DOHH2 (cell line): Measurements from ENCODE around the gene ADGRA3.

Source experiments
- H3F3A ChIP-seq: fragments of 200-600 bp; sonication (generic), shearing (Covaris generic); 2 replicates; pipeline ENCODE4 v1.6.0; 2016; ENCODE audit warnings: antibody characterized with exemption, mild to moderate bottlenecking; ENCODE audit not compliant: control insufficient read depth, insufficient read depth
- H3K27ac ChIP-seq: fragments of 200-600 bp; sonication (generic); 2 replicates; pipeline ENCODE4 v1.5.1; 2014; ENCODE audit warnings: low read depth, mild to moderate bottlenecking, low read length, moderate library complexity
- H3K27me3 ChIP-seq: fragments of 200-600 bp; sonication (generic); 2 replicates; pipeline ENCODE4 v1.6.1; 2014; ENCODE audit warnings: mild to moderate bottlenecking, low read length, mixed read lengths; ENCODE audit not compliant: control insufficient read depth
- H3K36me3 ChIP-seq: fragments of 200-600 bp; sonication (generic); 2 replicates; pipeline ENCODE4 v1.6.1; 2014; ENCODE audit warnings: mild to moderate bottlenecking, low read length, moderate library complexity, mixed read lengths; ENCODE audit not compliant: control insufficient read depth
- H3K4me1 ChIP-seq: fragments of 200-600 bp; sonication (generic); 2 replicates; pipeline ENCODE4 v1.6.1; 2014; ENCODE audit warnings: mild to moderate bottlenecking, low read length, mixed read lengths; ENCODE audit not compliant: control insufficient read depth
- H3K4me2 ChIP-seq: fragments of 200-600 bp; sonication (generic); 2 replicates; pipeline ENCODE4 v1.6.0; 2014; ENCODE audit warnings: mild to moderate bottlenecking, low read length, moderate library complexity
- H3K4me3 ChIP-seq: fragments of 200-600 bp; sonication (generic); 2 replicates; pipeline ENCODE4 v1.5.1; 2014; ENCODE audit warnings: mild to moderate bottlenecking, low read length, mixed read lengths
- H3K79me2 ChIP-seq: fragments of 200-600 bp; sonication (generic); 2 replicates; pipeline ENCODE4 v1.6.1; 2014; ENCODE audit warnings: mild to moderate bottlenecking, low read length, mixed read lengths; ENCODE audit not compliant: control insufficient read depth
- H3K9me2 ChIP-seq: fragments of 200-600 bp; sonication (generic); replicated peaks from 2 replicates; pipeline ENCODE4 v1.6.1; 2014; ENCODE audit warnings: mild to moderate bottlenecking, low read length, mixed read lengths; ENCODE audit not compliant: control insufficient read depth
- H3K9me3 ChIP-seq: fragments of 200-600 bp; sonication (generic); 2 replicates; pipeline ENCODE4 v1.6.1; 2014; ENCODE audit warnings: antibody characterized with exemption, low read length, mixed read lengths; ENCODE audit not compliant: control insufficient read depth, insufficient read depth
- H4K20me1 ChIP-seq: fragments of 200-600 bp; sonication (generic); 2 replicates; pipeline ENCODE4 v1.6.0; 2014; ENCODE audit warnings: low read depth, mild to moderate bottlenecking, antibody characterized with exemption, low read length, moderate library complexity; ENCODE audit not compliant: control insufficient read depth, insufficient read depth
- CTCF ChIP-seq: fragments of 200-600 bp; sonication (generic); IDR thresholded peaks from one replicate; pipeline ENCODE4 v1.5.1; 2014; ENCODE audit warnings: antibody characterized with exemption, mild to moderate bottlenecking, low read depth, low read length; ENCODE audit not compliant: poor library complexity, severe bottlenecking
- EZH2phosphoT487 ChIP-seq: fragments of 200-600 bp; sonication (generic); IDR thresholded peaks from 2 replicates; pipeline ENCODE4 v1.6.1; 2017; ENCODE audit warnings: borderline replicate concordance, mild to moderate bottlenecking, antibody characterized with exemption, low read length, moderate library complexity, mixed read lengths

ADGRA3 gene

GRCh38 chr4:22413471-22413870, 102.4 kb downstream of the ADGRA3 start:
- H4K20me1 ChIP-seq: no peaks in the 10 kb centered on the region
- H3K27ac ChIP-seq: no peak overlapping the region
- no peaks in the 10 kb centered on the region for H3K36me3 ChIP-seq
- TF ChIP-seq CTCF (no peak), EZH2phosphoT487 (no peak)
- no peaks in the 10 kb centered on the region for H3K27me3 ChIP-seq
- no peaks in the 10 kb centered on the region for H3K9me2 ChIP-seq
- H3F3A ChIP-seq: no peaks in the 10 kb centered on the region
- H3K4me3 ChIP-seq: no peak overlapping the region
- no peaks in the 10 kb centered on the region for H3K4me1 ChIP-seq
- H3K79me2 ChIP-seq: no peaks in the 10 kb centered on the region
- H3K4me2 ChIP-seq: no peak overlapping the region
- no peaks in the 10 kb centered on the region for H3K9me3 ChIP-seq

DNA sequence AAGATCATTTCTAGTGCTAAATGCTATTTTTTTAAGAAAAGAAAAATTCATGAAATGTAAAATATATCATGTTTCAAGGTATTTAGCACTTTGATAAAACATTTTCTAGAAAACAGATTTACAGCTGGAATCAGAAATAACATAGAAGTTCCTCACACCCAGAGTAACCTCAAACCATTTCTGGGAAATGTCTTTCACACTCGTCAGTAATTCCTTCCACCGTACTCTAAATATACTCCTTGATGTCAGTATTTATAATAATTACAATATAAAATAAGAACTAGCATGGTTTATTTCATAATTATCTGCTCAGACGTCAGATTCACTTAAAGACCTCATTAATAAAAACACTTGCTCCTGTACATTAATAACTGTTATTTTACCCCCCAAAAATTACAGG, 103.9 kb downstream of the ADGRA3 start:
- Histone ChIP-seq H3K36me3 (no peaks in the 10 kb centered on the region), H3F3A (no peaks in the 10 kb centered on the region), H3K79me2 (no peaks in the 10 kb centered on the region), H3K9me2 (no peaks in the 10 kb centered on the region), H3K27ac (no peak overlapping the region), H3K4me1 (no peaks in the 10 kb centered on the region), H3K9me3 (no peaks in the 10 kb centered on the region), H3K4me3 (no peak overlapping the region), H4K20me1 (no peaks in the 10 kb centered on the region), H3K27me3 (no peaks in the 10 kb centered on the region), H3K4me2 (no peak overlapping the region)
- TF ChIP-seq EZH2phosphoT487: no peak
- no peak for TF ChIP-seq CTCF

DNA sequence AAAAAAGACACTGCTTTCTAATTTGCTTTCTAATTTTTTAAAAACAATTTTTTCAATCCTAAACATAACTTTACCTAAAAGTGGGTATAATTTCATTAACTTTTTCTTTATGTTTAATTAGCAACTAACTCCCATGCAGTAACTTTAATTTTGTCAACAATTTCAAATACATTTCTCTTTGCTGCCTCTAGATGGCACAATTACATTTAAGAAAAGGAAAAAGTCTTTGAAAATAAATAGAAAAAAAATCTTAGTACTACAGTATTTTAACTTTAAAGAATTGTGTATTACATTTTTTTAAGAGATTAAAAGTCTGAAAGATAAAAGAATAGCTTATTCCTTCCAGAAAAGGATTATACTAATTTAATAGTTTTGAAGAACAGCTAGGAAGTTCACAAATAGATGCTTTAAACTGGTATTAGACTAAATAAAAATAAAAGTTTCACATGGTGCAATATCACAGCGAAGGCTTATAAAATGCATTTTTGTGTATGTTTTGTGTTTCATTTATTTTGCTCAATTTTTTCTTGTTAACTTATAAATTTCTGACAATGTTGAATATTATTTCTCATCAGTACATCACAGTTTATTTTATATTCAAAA, 105.1 kb downstream of the ADGRA3 start:
- Histone ChIP-seq H3K27ac (no peak overlapping the region), H3K4me1 (no peaks in the 10 kb centered on the region), H3K4me2 (no peak overlapping the region), H3K27me3 (no peaks in the 10 kb centered on the region), H3K9me3 (no peaks in the 10 kb centered on the region), H4K20me1 (no peaks in the 10 kb centered on the region), H3K4me3 (no peak overlapping the region), H3K79me2 (no peaks in the 10 kb centered on the region), H3F3A (no peaks in the 10 kb centered on the region), H3K36me3 (no peaks in the 10 kb centered on the region), H3K9me2 (no peaks in the 10 kb centered on the region)
- peak; percentile 25 for TF ChIP-seq CTCF
- no peak for TF ChIP-seq EZH2phosphoT487

GRCh38 chr4:22408474-22408873, 107.4 kb downstream of the ADGRA3 start:
- H3K27ac ChIP-seq: no peak overlapping the region
- no peaks in the 10 kb centered on the region for H4K20me1 ChIP-seq
- no peaks in the 10 kb centered on the region for H3K36me3 ChIP-seq
- no peaks in the 10 kb centered on the region for H3K9me3 ChIP-seq
- no peaks in the 10 kb centered on the region for H3K27me3 ChIP-seq
- no peaks in the 10 kb centered on the region for H3K9me2 ChIP-seq
- TF ChIP-seq CTCF: no peak
- TF ChIP-seq EZH2phosphoT487: no peak
- no peaks in the 10 kb centered on the region for H3K79me2 ChIP-seq
- H3F3A ChIP-seq: no peaks in the 10 kb centered on the region
- H3K4me3 ChIP-seq: no peak overlapping the region
- H3K4me2 ChIP-seq: no peak overlapping the region
- H3K4me1 ChIP-seq: no peaks in the 10 kb centered on the region
